Ishikawa (cell line): ENCODE results near the gene CACNA1C.

ENCODE experiments used
- CEBPB ChIP-seq: IDR thresholded peaks from 2 replicates; pipeline ENCODE4 v1.6.1; 2012
- CREB1 ChIP-seq: IDR thresholded peaks from 2 replicates; pipeline ENCODE4 v1.6.1; 2012; ENCODE audit warnings: low read depth
- EGR1 ChIP-seq: IDR thresholded peaks from 2 replicates; pipeline ENCODE4 v1.6.1; 2012
- EP300 ChIP-seq: IDR thresholded peaks from 2 replicates; pipeline ENCODE4 v1.6.1; 2012; ENCODE audit warnings: borderline replicate concordance
- FOXM1 ChIP-seq: IDR thresholded peaks from 2 replicates; pipeline ENCODE4 v1.6.1; 2012; ENCODE audit warnings: low read depth, borderline replicate concordance
- MAX ChIP-seq: IDR thresholded peaks from 2 replicates; pipeline ENCODE4 v1.6.1; 2012
- NFIC ChIP-seq: IDR thresholded peaks from 2 replicates; pipeline ENCODE4 v1.6.1; 2012
- RAD21 ChIP-seq: IDR thresholded peaks from 2 replicates; pipeline ENCODE4 v1.6.1; 2012; ENCODE audit warnings: low read depth
- REST ChIP-seq: IDR thresholded peaks from 2 replicates; pipeline ENCODE4 v1.6.1; 2012; ENCODE audit warnings: low read depth, mild to moderate bottlenecking
- TAF1 ChIP-seq: IDR thresholded peaks from 2 replicates; pipeline ENCODE4 v1.6.1; 2012; ENCODE audit warnings: low read depth, mild to moderate bottlenecking
- TCF12 ChIP-seq: IDR thresholded peaks from 2 replicates; pipeline ENCODE4 v1.6.1; 2012; ENCODE audit warnings: low read depth
- TEAD4 ChIP-seq: IDR thresholded peaks from 2 replicates; pipeline ENCODE4 v1.6.1; 2012
- USF1 ChIP-seq: IDR thresholded peaks from 2 replicates; pipeline ENCODE4 v1.6.1; 2012
- YY1 ChIP-seq: IDR thresholded peaks from 2 replicates; pipeline ENCODE4 v1.6.1; 2012; ENCODE audit warnings: low read depth
- ZBTB7A ChIP-seq: IDR thresholded peaks from 2 replicates; pipeline ENCODE4 v1.6.1; 2012; ENCODE audit warnings: low read depth

Gene CACNA1C

GRCh38 chr12:2110127-2110526 is 57.3 kb downstream of the CACNA1C start:
- no peak for TF ChIP-seq ZBTB7A
- TF ChIP-seq NFIC: no peak
- TF ChIP-seq CREB1: no peak
- TF ChIP-seq MAX: no peak
- no peak for TF ChIP-seq TAF1
- no peak for TF ChIP-seq RAD21
- no peak for TF ChIP-seq EGR1
- TF ChIP-seq REST: no peak
- TF ChIP-seq TEAD4: no peak
- no peak for TF ChIP-seq FOXM1
- TF ChIP-seq EP300: no peak
- no peak for TF ChIP-seq YY1
- TF ChIP-seq CEBPB: no peak
- no peak for TF ChIP-seq TCF12
- no peak for TF ChIP-seq USF1

GRCh38 chr12:2110849-2111566 is 58.2 kb downstream of the CACNA1C start:
- no peak for TF ChIP-seq CREB1
- TF ChIP-seq EGR1: no peak
- TF ChIP-seq REST: no peak
- no peak for TF ChIP-seq MAX
- TF ChIP-seq TCF12: no peak
- TF ChIP-seq CEBPB: no peak
- no peak for TF ChIP-seq ZBTB7A
- TF ChIP-seq TAF1: no peak
- TF ChIP-seq TEAD4: no peak
- TF ChIP-seq NFIC: no peak
- no peak for TF ChIP-seq USF1
- TF ChIP-seq RAD21: no peak
- TF ChIP-seq EP300: no peak
- TF ChIP-seq FOXM1: no peak
- TF ChIP-seq YY1: no peak

GRCh38 chr12:2111826-2112225 is 59.0 kb downstream of the CACNA1C start:
- TF ChIP-seq USF1 (no peak), TCF12 (no peak), YY1 (no peak), EP300 (no peak), EGR1 (no peak), FOXM1 (no peak), CEBPB (no peak), REST (no peak), MAX (no peak), TAF1 (no peak), CREB1 (no peak), ZBTB7A (no peak)
